ENCODE data around the gene TLE6. TPM values are rescaled to one million over a fixed set of nuclear protein-coding genes. Genes with fewer than 3 reads are reported as not detected.
A peak's percentile ranks its signal among the peaks of the same experiment; 100 is the strongest.

TLE6 gene
- total and polyA plus RNA-seq, 2 of the 13 experiments (the other 11 are each of a cell fraction or from before 2014, with no cell fraction given): 0.24 to 5.5 TPM

GRCh38 chr19:3036119-3036976, 59.0 kb downstream of the TLE6 start (continued):
- TF ChIP-seq ZNF567 (CRISPR knock-in tag; IDR thresholded peaks at IDR 0.05; ENCODE audit: borderline replicate concordance) (no peak), MEF2D (CRISPR knock-in tag; IDR thresholded peaks at IDR 0.05) (no peak), CHD4 (IDR thresholded peaks at IDR 0.05; ENCODE audit: borderline replicate concordance, low read length) (no peak; the same call in 1 of the 2 replicates), ZNF101 (CRISPR knock-in tag; IDR thresholded peaks at IDR 0.05; ENCODE audit: borderline replicate concordance, low read depth) (no peak), FOXK2 (IDR thresholded peaks at IDR 0.05) (no peak), ZNF878 (CRISPR knock-in tag; IDR thresholded peaks at IDR 0.05) (0 out of 2 replicates have a peak, but pooled peaks have one; percentile 60), ZNF775 (CRISPR knock-in tag; IDR thresholded peaks at IDR 0.05; ENCODE audit: borderline replicate concordance) (no peak), TFE3 (CRISPR knock-in tag; IDR thresholded peaks at IDR 0.05) (peak; percentile 45; the same call in 1 of the 2 replicates), AHDC1 (CRISPR knock-in tag; IDR thresholded peaks at IDR 0.05; ENCODE audit: borderline replicate concordance) (peak; percentile 64; the same call in 1 of the 2 replicates), LBX2 (CRISPR knock-in tag; IDR thresholded peaks at IDR 0.05; ENCODE audit: borderline replicate concordance) (no peak), MZF1 (CRISPR knock-in tag; IDR thresholded peaks at IDR 0.05; ENCODE audit: borderline replicate concordance) (no peak), ZNF687 (CRISPR knock-in tag; IDR thresholded peaks at IDR 0.05) (peak; percentile 78), TBX2 (CRISPR knock-in tag; IDR thresholded peaks at IDR 0.05; ENCODE audit: borderline replicate concordance) (peak; percentile 79; the same call in 1 of the 2 replicates)

Measured in HepG2 (cell line).